Spleen (tissue), 11 donors: ENCODE measurements around the gene GALNT12. TPM values are rescaled to one million over a fixed set of nuclear protein-coding genes. Genes with fewer than 3 reads are reported as not detected.
A peak's percentile ranks its signal among the peaks of the same experiment; 100 is the strongest.

ENCODE experiments used
- DNase-seq: peaks from one replicate; pipeline ENCODE4 v3.0.0-alpha.2; 2020
- H3K27ac ChIP-seq, 8 donors: fragments of 200-600 bp; sonication (generic) in 7 of 8; 1 replicate in 4 of 8; 2 replicates in 4 of 8; pipeline versions ENCODE4 v1.5.0 to v1.8.0; 2016 to 2021; ENCODE audit warnings: inconsistent platforms in 4 of 8, mild to moderate bottlenecking in 4 of 8, moderate library complexity in 1 of 8
- H3K27me3 ChIP-seq, 7 donors: fragments of 200-600 bp; sonication (generic) in 6 of 7; replicated peaks in 1 of 7; 1 replicate in 4 of 7; 2 replicates in 3 of 7; pipeline versions ENCODE4 v1.5.0 to v1.8.0; 2016 to 2021; ENCODE audit warnings: inconsistent platforms in 3 of 7, mild to moderate bottlenecking in 1 of 7
- H3K36me3 ChIP-seq, 6 donors: fragments of 200-600 bp; sonication (generic) in 5 of 6; 1 replicate in 4 of 6; 2 replicates in 2 of 6; pipeline versions ENCODE4 v1.5.0 to v1.8.0; 2016 to 2021; ENCODE audit warnings: inconsistent platforms in 2 of 6
- H3K4me1 ChIP-seq, 6 donors: fragments of 200-600 bp; sonication (generic) in 5 of 6; 1 replicate in 3 of 6; 2 replicates in 3 of 6; pipeline versions ENCODE4 v1.5.0 to v1.8.0; 2016 to 2021; ENCODE audit warnings: inconsistent platforms in 3 of 6
- H3K4me3 ChIP-seq, 8 donors: fragments of 200-600 bp; sonication (generic) in 7 of 8; 1 replicate in 4 of 8; 2 replicates in 4 of 8; pipeline versions ENCODE4 v1.5.0 to v1.8.0; 2016 to 2021; ENCODE audit warnings: inconsistent platforms in 4 of 8, mild to moderate bottlenecking in 4 of 8, moderate library complexity in 2 of 8
- H3K9me3 ChIP-seq, 8 donors: fragments of 200-600 bp; sonication (generic) in 7 of 8; 1 replicate in 4 of 8; 2 replicates in 4 of 8; pipeline versions ENCODE4 v1.5.0 to v1.8.0; 2016 to 2021; ENCODE audit warnings: inconsistent platforms in 4 of 8
- CTCF ChIP-seq, 11 experiments: fragments of 200-600 bp in 7 of 11; fragments of 450-650 bp in 4 of 11; sonication (generic) in 4 of 11; IDR thresholded peaks in 8 of 11; conservative IDR thresholded peaks in 3 of 11; 1 replicate in 7 of 11; 2 replicates in 4 of 11; pipeline versions ENCODE4 v1.4.0 to v1.8.0; 2016 to 2021; ENCODE audit warnings: antibody characterized with exemption in 11 of 11, inconsistent platforms in 4 of 11, mild to moderate bottlenecking in 1 of 11
- POLR2A ChIP-seq, 3 donors: fragments of 450-650 bp; IDR thresholded peaks; one replicate each; pipeline ENCODE4 v1.5.1; 2017; ENCODE audit warnings: antibody characterized with exemption in 3 of 3, mild to moderate bottlenecking in 1 of 3
- POLR2AphosphoS5 ChIP-seq, 3 donors: sonication (generic); formaldehyde crosslinking; IDR thresholded peaks; one replicate each; pipeline ENCODE4 v1.5.1; 2017; ENCODE audit warnings: antibody characterized with exemption in 3 of 3
- WGBS, 5 donors: extraction: QIAGEN DNeasy Blood & Tissue Kit in 3 of 5; methylation state at CpG; one replicate each; pipeline versions ENCODE4 v1.1.5 to v1.1.7; 2013 to 2018; 5-methylcytosine and 5-hydroxymethylcytosine counted together
- intact Hi-C: fragments of 100-400 bp; cut with DNase I; formaldehyde crosslinking; loops from one replicate; pipeline ENCODE4 v1.15.0; 2023; ENCODE audit warnings: low total_unique reads
- polyA plus RNA-seq, 3 donors: library from polyadenylated mRNA; stranded (reverse); fragments of 200-250 nt; gene quantifications; one replicate each; pipeline ENCODE4 v1.2.1, GENCODE V29; 2013
- total RNA-seq, 7 donors: library from RNA; depleted of rRNA in 3 of 7; stranded (reverse); fragments of >200 nt in 3 of 7; fragmentation: NEBNext Ultra II Directional in 4 of 7; extraction: Animal tissue kit (Norgen Biotek cat#: 25700) in 4 of 7; gene quantifications; one replicate each; pipeline versions ENCODE4 v1.1.0 to v1.2.1, GENCODE V29; 2016 to 2021
- donor health status: healthy with polysubstance abuse.
- donor health status: DM: no; HTN: no; CAD: no; lungs with moderate emphysema.
- donor health status: DM: no; HTN: no; CAD: no.
- donor health status: Bipolar disorder and iron deficiency.
- donor health status: healthy.
- donor health status: DM: no; HTN: no; CAD: no.
- donor health status: DM: yes; HTN: yes; CAD: no.

The GALNT12 gene
- total and polyA plus RNA-seq, 10 donors: 1.2 to 3.2 (median 2.5) TPM

DNA sequence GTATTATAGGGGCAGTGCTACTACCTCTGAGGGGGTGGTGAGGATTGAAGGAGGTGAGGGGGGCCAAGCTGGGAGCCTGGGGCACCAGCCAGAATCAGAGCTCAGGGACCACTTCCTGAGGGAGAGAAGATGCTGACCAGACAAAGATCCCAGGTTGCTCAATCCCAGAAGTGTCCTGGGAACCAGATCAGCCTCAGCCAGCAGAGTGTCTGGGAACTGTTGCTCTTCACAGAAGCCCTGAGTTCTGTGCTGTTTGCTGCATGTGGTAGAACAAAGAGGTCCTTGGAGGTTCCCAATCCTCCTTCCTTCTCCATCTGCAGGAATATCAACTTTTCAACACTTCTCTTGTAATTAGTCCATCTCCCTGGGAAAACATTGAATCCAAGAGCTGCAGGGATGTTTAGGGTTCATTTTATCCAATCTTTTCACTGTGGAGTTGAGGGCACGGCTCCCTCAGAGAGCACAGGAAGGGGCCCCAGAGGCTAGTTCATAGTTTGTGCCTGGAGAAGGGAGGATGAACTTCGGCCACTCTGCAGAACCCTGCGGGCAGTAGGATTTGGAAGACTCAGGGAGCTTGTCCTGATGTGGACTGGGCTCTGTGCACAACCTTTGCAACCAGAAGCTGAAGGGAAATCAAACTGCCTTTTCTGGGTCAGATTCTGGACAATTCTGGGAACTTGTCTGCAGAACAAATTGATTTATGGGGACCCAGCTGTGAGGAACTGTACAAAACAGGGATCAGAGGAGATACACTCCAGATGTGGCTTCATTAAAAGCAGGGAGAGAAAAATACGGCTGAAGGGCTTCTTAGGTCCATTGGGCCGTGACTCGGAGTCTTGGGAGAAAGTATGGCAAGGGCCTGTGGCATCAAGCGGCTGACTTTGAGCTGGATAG is 57.1 kb downstream of the GALNT12 start:
- DNase-seq: no peak
- peaks cover 18 to 50% (median 27%) of the 10 kb centered on the region in 6 donors for H3K4me1 ChIP-seq
- H3K4me3 ChIP-seq: no peak overlapping the region
- H3K36me3 ChIP-seq: no peaks in the 10 kb centered on the region
- TF ChIP-seq POLR2A (IDR thresholded peaks at IDR 0.05) (no peak), POLR2AphosphoS5 (IDR thresholded peaks at IDR 0.05) (no peak), CTCF (IDR thresholded peaks at IDR 0.05 in 8 of 11, conservative IDR thresholded peaks at IDR 0.05 in 3 of 11) (no peak)
- intact Hi-C loops: no loop called here
- no peaks in the 10 kb centered on the region for H3K9me3 ChIP-seq
- peaks cover 0 to 5% (median 0%) of the 10 kb centered on the region in 7 donors for H3K27me3 ChIP-seq
- WGBS, 5 donors: 88 to 96% (median 93%) methylated on average over 7 of the region's 7 CpGs
- H3K27ac ChIP-seq: no peak overlapping the region

DNA sequence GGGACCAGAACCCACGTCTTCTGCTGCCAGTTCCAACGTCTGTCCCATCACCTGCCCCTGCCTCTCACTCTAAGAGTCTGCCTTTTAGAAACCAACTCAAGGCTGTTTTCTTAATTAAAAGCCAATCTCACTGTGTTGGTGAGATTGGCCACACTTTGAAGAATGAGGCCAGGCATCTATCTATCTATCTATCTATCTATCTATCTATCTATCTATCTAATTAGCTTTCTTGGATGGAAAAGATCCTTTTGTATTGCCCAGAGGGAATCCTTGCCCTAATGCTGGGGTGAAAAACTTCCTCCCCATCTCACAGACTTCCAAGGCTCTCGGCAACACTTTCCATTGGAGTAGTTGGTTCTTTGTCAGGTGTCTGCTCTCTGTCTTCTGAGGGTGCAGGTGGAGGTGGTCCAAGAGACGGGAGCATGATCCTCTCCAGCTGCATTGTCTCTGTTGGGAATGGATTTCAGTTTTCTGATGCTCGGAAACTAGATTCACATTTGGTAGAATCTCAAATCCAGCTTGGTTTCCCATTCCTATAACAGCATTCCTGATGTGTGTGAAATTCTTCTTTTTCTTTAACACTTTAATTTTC is 57.9 kb downstream of the GALNT12 start:
- no peak overlapping the region for H3K4me3 ChIP-seq
- H3K27ac ChIP-seq: no peak overlapping the region
- no peaks in the 10 kb centered on the region for H3K36me3 ChIP-seq
- peaks cover 18 to 50% (median 27%) of the 10 kb centered on the region in 6 donors for H3K4me1 ChIP-seq
- H3K9me3 ChIP-seq: no peaks in the 10 kb centered on the region
- intact Hi-C loops: no loop called here
- H3K27me3 ChIP-seq: no peaks in the 10 kb centered on the region
- 81 to 96% (median 91%) methylated on average over 5 of the region's 5 CpGs for WGBS, 5 donors
- TF ChIP-seq CTCF (IDR thresholded peaks at IDR 0.05 in 8 of 11, conservative IDR thresholded peaks at IDR 0.05 in 3 of 11): no peak
- TF ChIP-seq POLR2AphosphoS5 (IDR thresholded peaks at IDR 0.05): no peak
- TF ChIP-seq POLR2A (IDR thresholded peaks at IDR 0.05): no peak
- DNase-seq: no peak

GRCh38 chr9:98866435-98867102 is 59.1 kb downstream of the GALNT12 start:
- Histone ChIP-seq H3K27me3 (no peaks in the 10 kb centered on the region), H3K4me3 (no peak overlapping the region), H3K4me1 (peaks cover 13 to 40% (median 26%) of the 10 kb centered on the region in 6 donors), H3K27ac (peak overlapping the region in 2 of 8 donors; percentile 40 to 47), H3K36me3 (no peaks in the 10 kb centered on the region), H3K9me3 (no peaks in the 10 kb centered on the region)
- no peak for DNase-seq
- intact Hi-C loops: no loop called here
- TF ChIP-seq POLR2AphosphoS5 (IDR thresholded peaks at IDR 0.05): no peak
- TF ChIP-seq CTCF (IDR thresholded peaks at IDR 0.05 in 8 of 11, conservative IDR thresholded peaks at IDR 0.05 in 3 of 11): no peak
- TF ChIP-seq POLR2A (IDR thresholded peaks at IDR 0.05): no peak
- 51 to 63% (median 57%) methylated on average over 6 of the region's 6 CpGs for WGBS, 5 donors

DNA sequence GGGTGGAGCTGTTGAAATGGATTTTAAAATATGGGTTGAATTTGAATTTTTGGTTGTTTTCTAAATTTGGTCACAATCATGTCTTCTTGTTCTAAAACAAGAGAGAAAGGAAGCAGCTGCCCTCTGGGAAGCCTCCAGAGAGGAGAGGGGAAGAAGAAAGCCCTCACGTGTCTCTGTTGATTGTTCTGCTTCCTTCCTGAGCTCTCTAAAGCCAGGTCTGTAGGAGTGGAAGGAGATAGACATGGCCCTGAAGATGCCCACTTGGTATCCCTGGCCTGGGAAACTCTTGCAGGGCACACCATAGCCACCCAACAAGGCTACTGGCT is 59.6 kb downstream of the GALNT12 start:
- H3K36me3 ChIP-seq: no peaks in the 10 kb centered on the region
- peaks cover 13 to 35% (median 24%) of the 10 kb centered on the region in 6 donors for H3K4me1 ChIP-seq
- DNase-seq: no peak
- WGBS, 5 donors: 4 to 22% (median 13%) methylated on average over 1 of the region's 1 CpG
- no peaks in the 10 kb centered on the region for H3K27me3 ChIP-seq
- intact Hi-C loops: no loop called here
- H3K9me3 ChIP-seq: no peaks in the 10 kb centered on the region
- H3K27ac ChIP-seq: peak overlapping the region in 3 of 8 donors; percentile 40 to 47 (median 42)
- H3K4me3 ChIP-seq: no peak overlapping the region
- no peak for TF ChIP-seq CTCF (IDR thresholded peaks at IDR 0.05 in 8 of 11, conservative IDR thresholded peaks at IDR 0.05 in 3 of 11)
- no peak for TF ChIP-seq POLR2AphosphoS5 (IDR thresholded peaks at IDR 0.05)
- no peak for TF ChIP-seq POLR2A (IDR thresholded peaks at IDR 0.05)
